Peyer's patch (tissue), 4 donors: ENCODE data around the gene MAPK10.

Source experiments
- POLR2A ChIP-seq, 2 donors: fragments of 450-650 bp; IDR thresholded peaks; one replicate each; pipeline ENCODE4 v1.5.1; 2017; ENCODE audit warnings: antibody characterized with exemption in 2 of 2, mild to moderate bottlenecking in 2 of 2, moderate library complexity in 2 of 2
- TF ChIP-seq, protein P1 (sequence below), 6 experiments: fragments of 450-650 bp in 4 of 6; fragments of 200-600 bp in 2 of 6; sonication (generic) in 1 of 6; IDR thresholded peaks; one replicate each; pipeline ENCODE4 v1.5.1; 2017 to 2019; ENCODE audit warnings: antibody characterized with exemption in 6 of 6, mild to moderate bottlenecking in 3 of 6, moderate library complexity in 1 of 6

DNA sequence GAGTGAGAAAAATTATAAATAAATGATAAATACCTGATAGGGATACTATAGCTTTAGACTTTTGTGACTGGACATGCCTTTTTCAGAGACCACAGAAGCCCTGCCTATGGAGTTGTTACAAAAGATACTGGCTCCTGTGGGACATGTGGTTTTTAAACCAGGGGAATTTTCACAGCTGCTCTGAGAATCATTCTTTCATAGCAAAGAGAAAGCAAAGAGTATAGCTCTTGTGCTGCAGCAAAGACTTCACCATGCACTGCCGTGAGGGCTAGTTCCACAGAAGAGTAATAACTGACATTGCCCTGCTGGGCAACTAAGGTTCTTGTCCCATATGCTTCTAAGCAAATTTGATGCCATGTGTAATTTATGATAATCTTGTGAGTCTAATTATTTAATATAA, 98.2 kb downstream of the MAPK10 start:
- TF ChIP-seq, protein P1, sequence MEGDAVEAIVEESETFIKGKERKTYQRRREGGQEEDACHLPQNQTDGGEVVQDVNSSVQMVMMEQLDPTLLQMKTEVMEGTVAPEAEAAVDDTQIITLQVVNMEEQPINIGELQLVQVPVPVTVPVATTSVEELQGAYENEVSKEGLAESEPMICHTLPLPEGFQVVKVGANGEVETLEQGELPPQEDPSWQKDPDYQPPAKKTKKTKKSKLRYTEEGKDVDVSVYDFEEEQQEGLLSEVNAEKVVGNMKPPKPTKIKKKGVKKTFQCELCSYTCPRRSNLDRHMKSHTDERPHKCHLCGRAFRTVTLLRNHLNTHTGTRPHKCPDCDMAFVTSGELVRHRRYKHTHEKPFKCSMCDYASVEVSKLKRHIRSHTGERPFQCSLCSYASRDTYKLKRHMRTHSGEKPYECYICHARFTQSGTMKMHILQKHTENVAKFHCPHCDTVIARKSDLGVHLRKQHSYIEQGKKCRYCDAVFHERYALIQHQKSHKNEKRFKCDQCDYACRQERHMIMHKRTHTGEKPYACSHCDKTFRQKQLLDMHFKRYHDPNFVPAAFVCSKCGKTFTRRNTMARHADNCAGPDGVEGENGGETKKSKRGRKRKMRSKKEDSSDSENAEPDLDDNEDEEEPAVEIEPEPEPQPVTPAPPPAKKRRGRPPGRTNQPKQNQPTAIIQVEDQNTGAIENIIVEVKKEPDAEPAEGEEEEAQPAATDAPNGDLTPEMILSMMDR (IDR thresholded peaks at IDR 0.05) = no peak
- TF ChIP-seq POLR2A (IDR thresholded peaks at IDR 0.05) = no peak
